Smooth muscle cell of the pulmonary artery (primary cell): Measurements from ENCODE around the gene COL4A6. TPM values are rescaled to one million over a fixed set of nuclear protein-coding genes. Genes with fewer than 3 reads are reported as not detected.

ENCODE experiments used
- total RNA-seq: library from RNA; depleted of rRNA; stranded (reverse); fragments of >200 nt; gene quantifications from 2 replicates; pipeline ENCODE4 v1.2.3, GENCODE V29; 2014

Gene COL4A6
- 16.2 and 62.2 TPM in 2 replicates for total RNA-seq

DNA sequence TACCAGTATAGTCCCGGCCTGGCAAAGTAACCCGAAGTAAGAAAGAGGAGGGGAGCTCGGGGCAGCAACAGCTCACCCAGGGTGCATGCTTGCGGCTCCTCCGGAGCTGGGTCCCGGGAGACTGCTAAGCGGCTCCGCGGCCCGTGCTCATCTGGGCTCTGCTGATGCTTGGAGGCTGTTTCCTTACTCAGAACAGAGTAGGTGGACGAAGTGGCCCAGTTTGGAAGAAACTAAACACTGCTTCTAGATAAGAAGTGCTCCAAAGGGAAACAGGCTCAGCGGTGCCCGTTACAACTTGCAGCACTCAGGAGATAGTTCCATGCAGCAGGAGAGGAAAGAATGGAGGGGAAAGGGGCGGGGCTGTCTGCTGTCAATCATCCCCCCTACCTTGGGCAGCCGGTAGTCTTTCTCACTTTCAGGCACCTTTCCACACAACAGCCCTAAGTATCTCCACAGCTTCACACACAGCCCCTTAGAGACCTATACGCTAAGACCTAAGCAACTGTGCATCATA, at the start of gene COL4A6:
COL4A6 (minus strand) TSS at position 313 of the 514 bp plus-strand sequence; CDS start at position 87, 226 bp downstream.

DNA sequence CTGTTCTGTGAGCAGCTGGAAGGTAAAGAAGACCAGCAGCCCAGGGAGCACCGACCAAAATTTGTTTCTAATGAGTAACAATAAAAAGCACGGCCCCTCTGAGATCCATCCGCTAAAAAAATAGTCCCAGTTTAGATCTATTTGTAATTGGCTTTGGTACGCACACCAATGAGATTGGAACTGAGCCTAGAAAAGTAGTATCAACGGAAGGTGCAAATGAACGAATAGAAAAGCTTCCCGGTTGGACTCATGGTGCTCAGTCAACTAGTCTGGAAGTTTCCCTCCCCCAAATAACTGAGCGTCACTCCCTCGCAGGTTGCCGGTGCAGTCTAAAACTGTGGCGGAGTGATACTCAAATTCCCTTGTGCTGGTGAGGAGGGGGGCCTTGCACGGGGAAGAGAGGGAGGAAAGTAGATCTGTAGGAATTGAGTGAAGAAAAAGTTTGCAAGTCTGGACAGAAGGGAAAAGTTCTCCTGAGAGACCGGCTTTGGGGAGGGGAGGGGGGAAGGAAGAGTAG, 1.3 kb upstream of the COL4A6 start, which contains the start of gene COL4A5:
COL4A5 (plus strand) TSS at position 413 of the 517 bp plus-strand sequence. CDS start 288 bp downstream, outside the sequence.

Other genes starting within 250 kb of the COL4A6 start
- 130 and 267 TPM in 2 replicates for gene COL4A5, start 1.4 kb upstream of the COL4A6 start, total RNA-seq